Mesenteric fat pad (tissue), 1 donor: ENCODE results near the gene PHF21B. TPM values are rescaled to one million over a fixed set of nuclear protein-coding genes. Genes with fewer than 3 reads are reported as not detected.

Experiments used
- DNase-seq: peaks from one replicate; pipeline ENCODE4 v3.0.0-alpha.2; 2020; ENCODE audit warnings: low spot score
- total RNA-seq: library from RNA; stranded (reverse); fragmentation: NEBNext Ultra II Directional; extraction: Animal tissue kit (Norgen Biotek cat#: 25700); gene quantifications from one replicate; pipeline ENCODE4 v1.2.1, GENCODE V29; 2021
- donor health status: DM: yes; HTN: yes; CAD: no.

The PHF21B gene
- total RNA-seq, 1 donor from 2014 or later = not detected

DNA sequence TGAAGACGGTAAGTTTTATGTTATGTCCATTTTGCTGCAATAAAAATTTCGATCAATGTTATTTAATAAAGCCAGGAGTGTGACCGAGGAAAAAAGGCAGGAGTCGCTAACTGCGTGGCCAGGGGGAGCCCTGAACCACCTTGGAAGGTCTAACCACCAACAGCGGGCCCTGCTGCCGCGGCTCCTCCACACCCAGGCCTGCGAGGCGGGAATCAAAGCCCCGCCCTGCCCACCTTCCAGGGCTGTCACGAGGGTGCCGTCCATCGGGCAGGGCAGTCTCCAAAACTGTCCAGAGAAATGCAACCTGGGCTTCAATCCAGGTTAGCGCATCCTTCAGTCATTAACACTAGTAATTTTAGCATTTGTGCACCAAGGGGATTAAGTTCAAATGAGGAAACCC lies 19.0 kb downstream of the PHF21B start:
- DNase-seq = no peak

DNA sequence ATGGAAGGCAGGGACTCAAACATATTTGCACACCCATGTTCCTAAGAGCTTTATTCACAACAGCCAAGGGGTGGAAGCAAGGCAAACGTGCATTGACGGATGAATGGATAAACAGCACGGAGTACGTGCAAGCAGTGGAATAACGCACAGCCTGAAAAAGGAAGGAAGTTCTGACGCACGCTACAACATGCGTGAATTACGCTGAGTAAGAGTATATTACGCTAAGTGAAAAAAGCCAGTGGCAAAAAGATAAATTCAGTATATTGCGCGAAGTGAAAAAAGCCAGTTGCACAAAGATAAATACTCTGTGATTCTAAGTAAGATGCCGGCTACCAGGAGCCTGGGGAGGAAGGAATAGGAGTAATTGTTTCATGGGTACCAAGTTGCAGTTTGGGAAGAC lies 19.5 kb downstream of the PHF21B start:
- no peak for DNase-seq

DNA sequence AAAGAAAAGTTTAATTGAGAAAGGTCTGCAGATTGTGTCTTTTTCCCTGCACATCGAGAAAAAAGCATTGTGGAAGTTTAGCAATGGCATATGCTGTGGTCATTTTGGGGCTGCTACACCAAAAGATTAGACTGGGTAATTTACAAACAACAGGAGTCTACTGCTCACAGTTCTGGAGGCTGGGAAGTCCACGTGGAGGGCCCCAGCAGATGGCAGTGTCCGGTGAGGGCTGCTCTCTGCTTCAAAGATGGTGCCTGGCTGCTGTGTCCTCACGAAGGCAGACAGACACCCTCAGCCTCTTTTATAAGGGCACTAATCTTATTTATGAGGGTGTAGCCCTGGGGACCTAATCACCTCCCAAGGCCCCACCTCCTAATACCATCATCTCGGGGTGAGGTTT lies 21.1 kb downstream of the PHF21B start:
- DNase-seq = no peak

DNA sequence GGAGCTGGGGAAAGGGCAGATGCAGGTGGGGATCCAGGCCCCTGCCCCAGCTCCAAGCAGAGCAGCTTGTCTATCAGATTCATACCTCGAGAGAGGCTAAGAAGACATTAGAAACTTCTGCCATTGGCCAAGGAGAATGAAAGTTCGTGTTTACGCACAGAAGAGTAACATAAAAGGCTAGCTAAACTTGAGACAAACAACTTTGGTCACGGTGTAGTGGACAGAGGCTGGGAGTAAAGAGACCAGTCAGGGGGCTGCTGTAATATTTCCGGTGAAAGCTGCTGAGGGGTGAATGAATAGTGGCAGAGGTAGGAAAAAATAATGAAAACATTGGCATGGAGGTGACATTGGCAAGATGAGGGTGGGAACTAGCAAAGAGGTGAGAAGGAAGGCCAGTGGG lies 22.9 kb downstream of the PHF21B start:
- DNase-seq = no peak

DNA sequence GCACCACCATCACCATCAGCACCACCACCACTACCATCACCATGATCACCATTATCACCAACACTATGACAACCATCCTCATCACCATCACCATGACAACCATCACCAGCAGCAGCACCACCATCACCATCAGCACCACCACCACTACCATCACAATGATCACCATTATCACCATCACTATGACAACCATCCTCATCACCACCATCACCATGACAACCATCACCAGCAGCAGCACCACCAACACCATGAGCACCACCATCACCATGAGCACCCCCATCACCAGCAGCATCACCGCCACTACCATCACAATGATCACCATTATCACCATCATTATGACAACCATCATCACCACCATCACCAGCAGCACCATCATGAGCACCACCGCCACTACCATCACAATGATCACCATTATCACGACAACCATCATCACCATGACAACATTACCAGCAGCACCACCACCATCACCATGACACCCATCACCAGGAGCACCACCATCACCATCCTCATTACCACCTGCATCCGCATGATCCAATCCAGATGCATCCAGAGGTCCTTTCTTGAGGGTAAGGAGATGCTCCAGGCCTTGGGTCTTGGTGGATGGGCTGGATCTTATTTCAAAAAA lies 23.8 kb downstream of the PHF21B start:
- no peak for DNase-seq

DNA sequence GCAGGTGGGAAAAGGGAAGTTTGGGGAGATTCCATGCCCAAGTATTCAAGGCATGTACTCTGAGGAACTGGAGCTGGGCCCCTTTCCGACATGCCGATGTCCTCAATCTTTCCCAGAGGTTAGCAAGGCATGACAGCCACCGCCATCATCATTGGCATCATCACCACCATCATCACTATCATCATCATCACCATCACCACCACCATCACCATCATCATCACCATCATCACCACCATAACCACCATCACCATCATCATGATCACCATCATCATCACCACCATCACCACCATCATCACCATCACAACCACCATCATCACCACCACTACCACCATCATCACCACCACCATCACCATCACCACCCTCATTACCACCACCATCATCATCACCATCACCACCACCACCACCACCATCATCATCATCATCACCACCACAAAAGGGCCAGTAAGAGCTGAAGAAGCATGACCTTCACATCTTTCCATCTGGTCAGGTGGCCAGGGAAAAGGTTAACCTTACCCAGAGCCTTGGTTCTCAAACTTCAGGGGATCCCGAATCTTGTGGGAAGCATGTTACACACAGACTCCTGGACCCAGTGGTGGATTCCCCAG lies 25.8 kb downstream of the PHF21B start:
- no peak for DNase-seq

DNA sequence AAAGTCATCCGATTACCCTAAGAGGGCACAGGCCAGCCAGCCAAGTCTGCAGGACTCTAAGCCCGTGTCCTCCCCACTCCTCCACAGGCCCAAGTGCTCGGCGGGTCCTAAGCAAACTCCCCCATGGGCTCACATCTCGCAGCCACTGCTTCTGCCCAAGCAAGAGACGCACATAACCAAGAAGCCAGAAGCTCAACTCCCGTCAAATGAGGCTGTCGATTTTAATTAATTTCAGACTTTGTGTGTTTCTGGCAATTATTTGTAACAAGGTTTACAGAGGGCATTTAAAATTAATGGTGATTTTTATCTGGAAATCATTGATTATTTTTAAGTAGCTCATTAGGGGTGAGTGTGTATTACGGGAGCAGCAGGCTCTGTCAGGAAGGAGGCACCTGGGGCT lies 27.4 kb downstream of the PHF21B start:
- DNase-seq = no peak

DNA sequence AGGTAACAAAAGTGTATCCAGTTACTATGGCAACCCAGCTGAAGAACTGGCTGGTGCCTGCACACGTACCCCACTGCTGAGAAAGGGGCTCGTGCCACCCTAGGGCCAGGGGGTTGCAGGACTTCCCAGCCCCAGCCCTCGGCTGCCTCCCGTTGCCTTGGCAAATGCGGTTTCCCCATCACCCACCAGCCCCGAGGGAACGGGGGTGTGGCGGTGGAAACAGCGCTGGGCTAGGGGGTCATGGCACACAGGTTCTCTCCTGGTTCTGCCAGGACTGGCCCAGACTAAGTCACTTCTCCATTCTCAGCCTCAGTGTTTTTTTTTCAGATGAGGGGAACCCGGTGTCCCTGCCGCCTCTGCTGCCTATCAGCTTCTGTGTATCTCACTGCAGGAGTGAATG lies 27.9 kb downstream of the PHF21B start:
- no peak for DNase-seq

DNA sequence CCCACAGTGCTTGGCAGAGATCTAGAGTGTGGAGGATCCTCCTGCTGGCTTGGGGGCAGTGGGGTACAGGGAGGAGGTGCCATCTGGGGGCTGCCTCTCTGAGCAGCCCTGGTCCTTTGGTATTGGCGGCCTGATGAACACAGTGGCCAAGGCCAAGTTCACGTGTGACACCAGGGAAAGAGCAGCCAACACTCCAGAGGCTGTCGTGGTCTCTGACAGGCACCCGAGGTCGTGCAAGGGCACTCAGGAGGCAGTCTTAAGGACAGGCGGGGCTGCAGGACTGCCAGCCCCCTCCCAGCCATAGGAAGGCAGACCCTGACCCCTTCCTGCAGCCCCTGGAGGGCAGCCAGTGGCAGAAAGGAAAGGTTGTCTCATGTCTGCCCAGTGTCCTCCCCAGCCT lies 30.7 kb downstream of the PHF21B start:
- DNase-seq = no peak

DNA sequence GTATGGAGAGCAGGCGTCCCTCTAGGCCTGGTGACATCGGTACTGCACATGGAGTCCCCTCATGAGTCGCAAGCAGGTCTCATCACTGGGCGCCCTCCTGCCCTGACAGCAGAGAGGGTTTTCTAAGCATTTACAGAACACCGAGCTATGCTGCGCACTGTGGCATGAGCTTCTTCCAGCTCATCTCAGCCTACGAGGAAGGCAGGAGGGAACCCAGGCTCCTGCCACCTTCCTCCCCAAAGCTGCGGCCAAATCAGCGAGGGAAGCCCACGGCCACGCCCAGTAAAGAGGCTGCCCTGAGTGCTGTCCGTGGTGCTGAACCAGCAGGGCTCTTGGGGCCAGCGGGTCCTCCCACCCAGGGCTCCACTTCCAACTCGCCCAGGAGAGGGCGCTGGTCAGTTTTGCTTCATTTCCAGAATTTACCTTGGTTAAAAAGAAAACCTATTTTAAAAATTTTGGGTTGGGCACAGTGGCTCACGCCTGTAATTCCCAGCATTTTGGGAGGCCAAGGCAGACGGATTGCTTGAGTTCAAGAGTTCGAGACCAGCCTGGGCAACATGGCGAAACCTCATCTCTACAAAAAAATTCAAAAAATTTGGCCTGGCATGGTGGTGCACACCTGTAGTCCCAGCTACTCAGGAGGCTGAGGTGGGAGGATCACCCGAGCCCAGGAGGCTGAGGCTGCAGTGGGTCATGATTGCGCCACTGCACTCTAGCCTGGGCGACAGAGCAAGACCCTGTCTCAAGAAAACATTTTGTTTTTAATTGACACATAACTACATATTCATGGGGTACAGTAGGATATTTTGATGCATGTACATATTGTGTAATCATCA lies 34.2 kb downstream of the PHF21B start:
- DNase-seq = no peak

DNA sequence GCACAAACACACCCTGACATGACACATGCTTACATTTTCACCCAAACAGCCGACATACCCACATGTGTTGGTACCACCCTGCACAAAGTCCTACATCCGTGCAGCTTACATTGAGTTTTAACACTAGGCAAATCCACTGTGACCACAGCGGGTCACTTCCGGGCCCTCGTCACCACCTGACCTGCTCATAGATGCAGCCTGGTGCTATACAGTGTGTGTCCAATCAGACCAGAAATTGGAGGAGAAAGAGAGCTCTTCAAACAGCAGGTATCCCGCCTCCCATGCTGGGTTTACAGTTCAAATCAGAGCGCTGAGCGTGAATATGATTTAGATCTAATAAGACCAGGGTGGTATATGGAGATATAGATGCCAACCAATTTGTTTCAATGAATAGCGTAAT lies 35.4 kb downstream of the PHF21B start:
- no peak for DNase-seq

DNA sequence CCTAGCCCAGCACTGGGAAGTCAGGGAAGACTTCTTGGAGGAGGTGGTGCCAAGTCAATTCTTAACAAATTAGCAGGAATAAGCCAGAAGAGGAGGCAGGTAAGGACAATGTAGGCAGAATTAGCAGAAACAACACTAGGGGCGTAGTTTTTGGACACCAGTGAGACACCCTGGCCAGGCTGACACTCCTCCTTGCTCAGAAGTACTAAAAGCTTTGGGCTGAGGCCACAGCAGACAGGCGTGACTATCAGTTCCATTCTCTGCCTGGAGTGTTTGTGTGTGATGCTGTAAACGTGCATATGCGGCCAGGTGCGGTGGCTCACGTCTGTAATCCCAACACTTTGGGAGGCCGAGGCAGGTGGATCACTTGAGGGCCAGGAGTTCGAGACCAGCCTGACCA lies 36.0 kb downstream of the PHF21B start:
- no peak for DNase-seq

DNA sequence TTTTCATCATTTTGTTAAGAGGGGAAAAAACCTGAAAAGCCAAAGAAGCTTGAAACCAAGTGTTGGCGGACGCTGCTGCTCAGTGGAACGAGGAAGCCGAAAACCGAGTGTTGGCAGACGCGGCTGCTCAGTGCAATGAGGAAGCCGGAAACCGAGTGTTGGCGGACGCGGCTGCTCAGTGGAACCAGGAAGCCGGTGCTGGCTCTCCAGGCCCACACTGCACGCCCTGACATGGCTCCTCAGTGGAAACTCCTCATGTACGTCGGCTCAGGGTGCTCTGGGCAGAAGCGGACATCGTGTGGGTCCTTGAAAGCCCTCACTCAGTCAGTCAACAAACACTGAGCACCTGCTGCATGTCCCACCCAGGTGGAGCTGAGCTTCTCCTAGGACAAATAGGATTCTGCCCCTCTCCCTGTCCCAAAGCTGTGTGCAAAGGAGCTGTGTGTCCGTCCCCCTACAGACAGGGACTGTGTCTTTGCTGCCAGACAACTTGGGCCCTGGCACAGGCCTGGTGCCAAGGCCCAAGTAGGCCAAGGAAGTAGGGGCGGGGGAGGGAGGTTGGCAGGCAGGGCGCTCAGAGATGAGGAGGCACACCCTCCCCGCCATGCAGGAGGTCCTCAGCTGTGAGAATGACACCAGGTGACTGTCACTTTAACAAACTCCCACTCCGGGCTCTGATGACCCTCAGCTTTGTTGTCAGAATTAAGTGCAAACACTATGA lies 37.3 kb downstream of the PHF21B start:
- DNase-seq = no peak

DNA sequence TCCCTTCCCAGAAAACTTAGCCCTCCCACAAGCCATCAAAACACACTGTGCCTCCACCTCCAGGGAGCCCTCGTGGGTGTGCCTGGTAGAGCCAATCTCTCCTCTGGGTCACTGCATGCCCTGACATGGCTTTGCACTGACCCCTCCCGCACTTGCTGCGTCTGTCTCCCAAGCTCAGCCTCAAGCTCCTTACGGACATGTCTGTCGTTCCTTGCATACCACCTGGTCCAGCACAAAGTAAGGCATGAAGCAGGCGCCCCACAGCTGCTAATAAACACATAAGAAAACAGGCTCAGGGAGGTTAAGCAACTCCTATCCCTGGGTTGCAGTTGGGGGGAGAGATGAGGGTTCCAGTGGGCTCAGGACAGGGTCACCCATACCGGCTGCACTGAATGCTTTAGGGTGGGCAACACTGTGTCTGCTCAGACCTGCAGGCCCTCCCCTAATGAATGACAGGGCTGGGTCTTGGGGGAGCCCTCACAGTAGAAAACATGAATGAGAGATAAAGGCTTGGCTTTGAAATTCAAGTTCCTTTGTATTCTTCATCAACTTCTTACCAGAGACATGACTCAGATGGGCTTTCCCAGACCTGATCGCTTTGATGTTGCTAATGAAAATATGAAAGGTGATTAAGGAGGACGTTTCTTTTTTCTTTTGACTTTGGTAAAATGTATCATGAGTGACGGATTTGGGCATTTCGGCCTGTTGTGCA lies 38.0 kb downstream of the PHF21B start:
- DNase-seq = no peak

DNA sequence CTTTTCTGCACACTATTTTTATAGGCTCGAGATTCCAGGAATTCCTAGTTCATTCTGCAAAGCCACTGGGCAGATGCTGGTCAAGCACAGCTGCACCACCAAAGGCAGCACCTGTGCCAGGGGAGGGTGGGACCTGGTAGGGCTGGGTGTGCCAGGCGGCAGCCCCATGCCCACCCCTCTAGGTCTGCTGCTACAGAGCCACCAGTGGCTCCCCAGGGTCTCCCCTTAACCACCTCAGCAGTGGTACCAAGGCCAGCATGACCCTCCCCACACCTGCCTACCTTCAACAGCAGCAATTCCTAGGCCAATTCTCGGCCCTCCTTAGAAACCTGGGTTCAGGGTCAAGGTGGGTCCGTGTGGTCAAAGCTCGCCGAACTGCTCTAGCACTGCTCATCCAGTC lies 39.5 kb downstream of the PHF21B start:
- DNase-seq = no peak

DNA sequence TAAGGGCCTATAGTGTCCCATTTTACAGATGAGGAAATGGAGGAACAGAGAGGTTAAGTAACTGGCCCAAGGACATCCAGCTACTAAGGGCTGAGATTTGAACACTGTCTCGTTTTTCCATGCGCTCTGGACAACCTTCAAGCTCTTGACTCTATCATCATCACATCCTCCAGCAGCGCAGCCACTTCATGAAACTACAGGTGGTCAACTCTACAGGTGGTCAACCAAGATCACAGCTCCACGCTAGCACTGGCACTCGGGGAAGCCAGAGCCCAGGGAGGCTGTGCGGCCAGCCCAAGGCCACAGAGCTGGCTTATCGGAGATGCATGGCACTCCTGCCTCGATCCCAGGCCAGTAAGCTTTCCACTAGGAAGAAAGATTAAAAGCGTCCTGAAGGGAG lies 40.0 kb downstream of the PHF21B start:
- no peak for DNase-seq

DNA sequence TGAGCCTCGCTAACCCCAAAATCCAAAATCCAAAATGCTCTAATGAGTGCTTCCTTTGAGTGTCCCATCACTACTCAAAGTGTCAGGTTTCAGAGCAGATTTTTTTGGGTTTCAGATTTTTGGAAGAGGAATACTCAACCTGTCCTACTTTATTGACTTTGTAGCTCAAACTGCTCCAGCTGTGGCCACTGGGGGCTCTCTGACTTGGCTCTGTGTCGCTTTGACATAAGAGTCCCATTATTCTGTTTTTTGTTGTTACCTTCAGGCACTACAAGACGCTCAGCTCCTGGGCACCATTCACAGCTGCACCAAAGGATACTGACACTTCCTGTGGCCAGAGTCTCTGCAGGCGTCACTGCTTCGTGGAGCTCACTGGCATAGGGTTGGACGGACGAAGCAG lies 41.1 kb downstream of the PHF21B start:
- DNase-seq = no peak

DNA sequence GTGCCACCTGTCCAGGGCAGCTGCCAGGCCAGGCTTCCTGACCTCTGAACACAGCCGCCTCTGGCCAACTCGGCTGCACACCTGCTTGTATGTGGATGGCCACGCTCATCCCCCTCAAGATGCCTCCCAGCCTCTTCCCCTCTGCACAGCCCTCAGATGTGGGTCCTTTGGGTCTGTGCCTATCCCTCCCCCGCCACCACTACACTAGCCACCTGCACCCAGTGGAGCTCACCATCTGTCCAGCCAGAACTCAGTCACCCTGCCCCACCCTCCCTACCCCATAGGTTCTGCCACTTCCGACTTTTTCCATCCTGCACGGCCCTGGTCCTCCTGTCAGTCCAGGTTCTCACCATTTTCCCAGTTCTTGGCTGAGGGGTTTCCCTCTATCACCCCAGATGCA lies 44.6 kb downstream of the PHF21B start:
- DNase-seq = no peak

DNA sequence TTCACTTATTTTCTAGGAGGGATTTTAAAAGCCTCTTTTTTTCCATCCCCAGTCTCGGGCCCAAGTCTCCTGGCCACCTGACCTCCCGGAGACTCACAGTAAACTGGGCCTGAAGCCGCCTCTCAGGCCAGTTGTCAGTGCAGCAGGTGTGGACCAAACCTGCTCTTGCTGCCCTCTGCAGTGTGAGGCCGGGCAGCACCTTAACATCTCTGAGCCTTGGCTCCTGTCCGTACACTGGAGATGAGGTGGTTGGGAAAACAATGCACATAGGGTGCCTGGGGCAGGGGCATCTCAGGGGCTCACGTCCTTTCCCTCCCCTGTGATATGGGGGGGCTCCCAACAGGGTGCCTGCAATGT lies 45.1 kb downstream of the PHF21B start:
- no peak for DNase-seq

DNA sequence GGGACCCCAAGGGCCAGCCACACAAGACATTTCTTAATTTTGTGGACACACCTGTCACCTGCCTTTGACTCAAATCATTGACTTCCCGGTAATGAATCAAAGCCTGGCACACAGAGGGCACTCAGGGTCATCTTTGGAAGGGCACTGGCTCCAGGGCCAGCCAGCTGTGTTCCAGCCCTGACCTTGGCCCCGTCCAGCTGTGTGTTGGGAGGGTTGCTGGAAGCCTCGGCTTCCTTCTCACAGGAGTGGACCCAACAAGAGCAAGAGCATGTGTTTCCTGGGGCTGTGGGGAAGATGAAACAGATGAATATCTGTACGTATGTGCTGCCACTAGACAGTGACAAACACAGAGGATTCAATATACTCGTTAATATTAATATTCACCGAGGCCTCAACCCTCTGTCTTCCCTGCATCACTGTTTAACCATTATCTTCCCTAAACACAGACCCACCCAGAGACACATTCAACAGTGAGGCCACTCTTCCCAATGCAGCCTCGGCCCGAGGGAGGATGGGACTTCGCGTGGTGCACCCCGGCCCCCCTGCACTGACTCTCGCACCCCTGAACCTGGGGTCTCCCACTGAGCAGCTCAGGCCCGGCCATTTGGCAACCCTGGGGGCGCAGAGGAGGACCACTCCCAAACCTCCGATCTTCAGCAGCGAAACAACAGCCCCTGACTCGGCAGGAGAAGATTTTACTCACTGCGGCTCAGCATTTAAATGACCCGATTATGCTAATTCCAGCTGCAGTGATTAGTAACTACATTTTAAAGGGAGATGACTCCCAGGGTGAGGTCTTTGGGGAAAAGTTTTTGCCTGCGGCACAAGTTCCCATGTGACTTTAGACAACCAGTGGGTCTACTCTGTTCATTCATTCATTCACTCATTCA lies 45.7 kb downstream of the PHF21B start:
- DNase-seq = no peak
